H9 (cell line): Measurements from ENCODE around the gene GLYATL3. TPM values are rescaled to one million over a fixed set of nuclear protein-coding genes. Genes with fewer than 3 reads are reported as not detected.

Experiments used
- DNase-seq: peaks from one replicate; pipeline ENCODE4 v3.0.0-alpha.2; 2017
- H2AFZ ChIP-seq: one replicate; pipeline ENCODE4 v1.6.1; 2013; ENCODE audit warnings: mild to moderate bottlenecking, low read length, control low read depth, moderate library complexity
- H2AK5ac ChIP-seq: 2 replicates; pipeline ENCODE4 v1.6.1; 2013; ENCODE audit warnings: low read length, control low read depth, mixed read lengths; ENCODE audit not compliant: insufficient read length
- H2BK120ac ChIP-seq: one replicate; pipeline ENCODE4 v1.6.1; 2013; ENCODE audit warnings: low read depth, mild to moderate bottlenecking, low read length, control low read depth, inconsistent platforms; ENCODE audit not compliant: poor library complexity, severe bottlenecking
- H2BK12ac ChIP-seq: 2 replicates; pipeline ENCODE4 v1.6.1; 2013; ENCODE audit warnings: low read length, control low read depth, mixed read lengths, low read depth; ENCODE audit not compliant: insufficient read length
- H2BK15ac ChIP-seq: 2 replicates; pipeline ENCODE4 v1.6.1; 2013; ENCODE audit warnings: low read depth, low read length, control low read depth
- H2BK20ac ChIP-seq: one replicate; pipeline ENCODE4 v1.6.1; 2013; ENCODE audit warnings: low read depth, mild to moderate bottlenecking, low read length, control low read depth, inconsistent platforms; ENCODE audit not compliant: poor library complexity, severe bottlenecking
- H2BK5ac ChIP-seq: 2 replicates; pipeline ENCODE4 v1.6.1; 2013; ENCODE audit warnings: low read length, control low read depth, mixed read lengths; ENCODE audit not compliant: insufficient read length
- H3K14ac ChIP-seq: 2 replicates; pipeline ENCODE4 v1.6.1; 2013; ENCODE audit warnings: low read length, control low read depth; ENCODE audit not compliant: insufficient read depth
- H3K18ac ChIP-seq: 2 replicates; pipeline ENCODE4 v1.6.1; 2013; ENCODE audit warnings: low read depth, mild to moderate bottlenecking, mixed read lengths, low read length, control low read depth; ENCODE audit not compliant: insufficient read length
- H3K23ac ChIP-seq: 2 replicates; pipeline ENCODE4 v1.6.1; 2013; ENCODE audit warnings: low read length, control low read depth, mixed read lengths, low read depth; ENCODE audit not compliant: insufficient read length
- H3K23me2 ChIP-seq: 2 replicates; pipeline ENCODE4 v1.6.1; 2013; ENCODE audit warnings: low read depth, mild to moderate bottlenecking, mixed read lengths, low read length, control low read depth; ENCODE audit not compliant: insufficient read length, poor library complexity, severe bottlenecking
- H3K27ac ChIP-seq: 2 replicates; pipeline ENCODE4 v1.5.1; 2013; ENCODE audit warnings: low read length, control low read depth, mixed read lengths, low read depth; ENCODE audit not compliant: insufficient read length
- H3K27me3 ChIP-seq: 2 replicates; pipeline ENCODE4 v1.6.1; 2013; ENCODE audit warnings: low read length, control low read depth, inconsistent platforms; ENCODE audit not compliant: insufficient read depth
- H3K4ac ChIP-seq: 2 replicates; pipeline ENCODE4 v1.6.1; 2013; ENCODE audit warnings: low read depth, mild to moderate bottlenecking, control low read depth, inconsistent platforms, low read length, moderate library complexity
- H3K4me1 ChIP-seq: 2 replicates; pipeline ENCODE4 v1.6.1; 2013; ENCODE audit warnings: low read length, control low read depth, inconsistent platforms; ENCODE audit not compliant: insufficient read depth
- H3K4me2 ChIP-seq: 2 replicates; pipeline ENCODE4 v1.6.1; 2013; ENCODE audit warnings: low read length, control low read depth, mixed read lengths; ENCODE audit not compliant: insufficient read length, insufficient read depth
- H3K56ac ChIP-seq: 2 replicates; pipeline ENCODE4 v1.6.1; 2013; ENCODE audit warnings: low read depth, mild to moderate bottlenecking, mixed read lengths, low read length, control low read depth; ENCODE audit not compliant: insufficient read length
- H3K79me1 ChIP-seq: 2 replicates; pipeline ENCODE4 v1.6.1; 2013; ENCODE audit warnings: low read depth, mild to moderate bottlenecking, moderate library complexity, low read length, control low read depth, inconsistent platforms; ENCODE audit not compliant: insufficient read depth, poor library complexity, severe bottlenecking
- H3K79me2 ChIP-seq: 2 replicates; pipeline ENCODE4 v1.6.1; 2013; ENCODE audit warnings: low read length, control low read depth, inconsistent platforms; ENCODE audit not compliant: insufficient read depth
- H3K9ac ChIP-seq: 2 replicates; pipeline ENCODE4 v1.6.1; 2013; ENCODE audit warnings: low read length, control low read depth, mixed read lengths; ENCODE audit not compliant: insufficient read length; ENCODE audit errors: extremely low read depth
- H3K9me3 ChIP-seq: one replicate; pipeline ENCODE4 v1.6.1; 2013; ENCODE audit warnings: low read depth, low read length, inconsistent platforms; ENCODE audit not compliant: control insufficient read depth
- H3T11ph ChIP-seq: one replicate; pipeline ENCODE4 v1.6.1; 2013; ENCODE audit warnings: mild to moderate bottlenecking, low read length, control low read depth, inconsistent platforms
- H4K20me1 ChIP-seq: one replicate; pipeline ENCODE4 v1.6.1; 2013; ENCODE audit not compliant: control insufficient read depth, insufficient read length, insufficient read depth
- H4K5ac ChIP-seq: 2 replicates; pipeline ENCODE4 v1.6.1; 2013; ENCODE audit warnings: low read depth, mild to moderate bottlenecking, mixed read lengths, low read length, control low read depth; ENCODE audit not compliant: insufficient read length
- H4K8ac ChIP-seq: replicated peaks from 2 replicates; pipeline ENCODE4 v1.6.1; 2013; ENCODE audit warnings: low read length, control low read depth, mixed read lengths, low read depth; ENCODE audit not compliant: insufficient read length
- H4K91ac ChIP-seq: 2 replicates; pipeline ENCODE4 v1.6.1; 2013; ENCODE audit warnings: low read depth, mild to moderate bottlenecking, moderate library complexity, mixed read lengths, low read length, control low read depth; ENCODE audit not compliant: insufficient read length
- H3K27ac Mint-ChIP-seq, 3 experiments: 2 replicates in 2 of 3; 3 replicates in 1 of 3; pipeline ENCODE4 v1.8.0; 2020 to 2021; ENCODE audit warnings: mixed read lengths in 3 of 3, mild to moderate bottlenecking in 1 of 3, moderate library complexity in 1 of 3
- H3K27me3 Mint-ChIP-seq: 2 replicates; pipeline ENCODE4 v1.8.0; 2021; ENCODE audit warnings: low read depth, mild to moderate bottlenecking, moderate library complexity, mixed read lengths
- H3K36me3 Mint-ChIP-seq, 3 experiments: 2 replicates in 2 of 3; 3 replicates in 1 of 3; pipeline ENCODE4 v1.8.0; 2020 to 2021; ENCODE audit warnings: low read depth in 3 of 3, mixed read lengths in 3 of 3; ENCODE audit not compliant: insufficient read depth in 1 of 3
- H3K4me1 Mint-ChIP-seq, 2 experiments: 2 replicates each; pipeline ENCODE4 v1.8.0; 2020; ENCODE audit warnings: mixed read lengths in 2 of 2
- H3K4me3 Mint-ChIP-seq, 2 experiments: 2 replicates in 1 of 2; 3 replicates in 1 of 2; pipeline ENCODE4 v1.8.0; 2020 to 2021; ENCODE audit warnings: mild to moderate bottlenecking in 2 of 2, mixed read lengths in 2 of 2, moderate library complexity in 1 of 2
- H3K9me3 Mint-ChIP-seq, 2 experiments: 2 replicates in 1 of 2; 3 replicates in 1 of 2; pipeline ENCODE4 v1.8.0; 2020; ENCODE audit warnings: mild to moderate bottlenecking in 2 of 2, mixed read lengths in 2 of 2, moderate library complexity in 1 of 2
- CTCF ChIP-seq: fragments of 200-600 bp; sonication (generic); conservative IDR thresholded peaks from 3 replicates; pipeline ENCODE4 v1.8.0; 2021; ENCODE audit warnings: antibody characterized with exemption, mild to moderate bottlenecking
- WGBS: extraction: QIAGEN DNeasy Blood & Tissue Kit; methylation state at CpG from one replicate; pipeline ENCODE4 v1.1.7; 2013; ENCODE audit warnings: missing lambda C conversion rate, low lambda C conversion rate, mixed read lengths; ENCODE audit not compliant: insufficient read length; ENCODE audit errors: extremely low coverage; 5-methylcytosine and 5-hydroxymethylcytosine counted together
- total RNA-seq: library from RNA; stranded (reverse); gene quantifications from 2 replicates; pipeline ENCODE4 v1.2.1, GENCODE V29; 2021

The GLYATL3 gene
- total RNA-seq, 1 experiment from 2014 or later = not detected

- no peak overlapping the region for H3K27ac ChIP-seq
- H2AFZ ChIP-seq = no peak overlapping the region
- no peaks in the 10 kb centered on the region; the same call in 1 of the 2 replicates for H3K27me3 Mint-ChIP-seq
- no peak overlapping the region for H3K18ac ChIP-seq
- H3K9me3 Mint-ChIP-seq = no peaks in the 10 kb centered on the region
- no peak overlapping the region for H4K8ac ChIP-seq
- H3K4me3 Mint-ChIP-seq = no peak overlapping the region
- H3K4me2 ChIP-seq = no peak overlapping the region
- no peak overlapping the region for H3K4ac ChIP-seq
- no peak overlapping the region for H4K5ac ChIP-seq
- no CpG with 5 or more reads among the region's 1 CpG for WGBS
- H2BK120ac ChIP-seq = no peak overlapping the region
- no peaks in the 10 kb centered on the region for H3K27me3 ChIP-seq
- no peak overlapping the region for H2BK12ac ChIP-seq
- no peaks in the 10 kb centered on the region; a peak in 1 of 7 replicates for H3K36me3 Mint-ChIP-seq
- no peaks in the 10 kb centered on the region for H4K20me1 ChIP-seq
- no peaks in the 10 kb centered on the region for H3K9me3 ChIP-seq
- H3K14ac ChIP-seq = no peak overlapping the region
- H2BK5ac ChIP-seq = no peak overlapping the region
- H3T11ph ChIP-seq = no peak overlapping the region
- DNase-seq = no peak
- no peak overlapping the region for H4K91ac ChIP-seq
- no peak overlapping the region for H2AK5ac ChIP-seq
- no peaks in the 10 kb centered on the region for H3K79me2 ChIP-seq
- H3K56ac ChIP-seq = no peak overlapping the region
- no peak overlapping the region for H2BK20ac ChIP-seq
- no peak overlapping the region for H3K9ac ChIP-seq
- no peaks in the 10 kb centered on the region for H3K4me1 Mint-ChIP-seq
- no peak overlapping the region for H3K27ac Mint-ChIP-seq
- H2BK15ac ChIP-seq = no peak overlapping the region
- H3K79me1 ChIP-seq = no peaks in the 10 kb centered on the region
- no peaks in the 10 kb centered on the region for H3K23me2 ChIP-seq
- TF ChIP-seq CTCF = no peak
- no peaks in the 10 kb centered on the region for H3K4me1 ChIP-seq
- no peak overlapping the region for H3K23ac ChIP-seq
These were observed 597 bp upstream of the GLYATL3 start for GRCh38 chr6:49499126-49499525.
